ENCODE data around the gene NIPAL4.
A peak's percentile ranks its signal among the peaks of the same experiment; 100 is the strongest.

NIPAL4 gene

DNA sequence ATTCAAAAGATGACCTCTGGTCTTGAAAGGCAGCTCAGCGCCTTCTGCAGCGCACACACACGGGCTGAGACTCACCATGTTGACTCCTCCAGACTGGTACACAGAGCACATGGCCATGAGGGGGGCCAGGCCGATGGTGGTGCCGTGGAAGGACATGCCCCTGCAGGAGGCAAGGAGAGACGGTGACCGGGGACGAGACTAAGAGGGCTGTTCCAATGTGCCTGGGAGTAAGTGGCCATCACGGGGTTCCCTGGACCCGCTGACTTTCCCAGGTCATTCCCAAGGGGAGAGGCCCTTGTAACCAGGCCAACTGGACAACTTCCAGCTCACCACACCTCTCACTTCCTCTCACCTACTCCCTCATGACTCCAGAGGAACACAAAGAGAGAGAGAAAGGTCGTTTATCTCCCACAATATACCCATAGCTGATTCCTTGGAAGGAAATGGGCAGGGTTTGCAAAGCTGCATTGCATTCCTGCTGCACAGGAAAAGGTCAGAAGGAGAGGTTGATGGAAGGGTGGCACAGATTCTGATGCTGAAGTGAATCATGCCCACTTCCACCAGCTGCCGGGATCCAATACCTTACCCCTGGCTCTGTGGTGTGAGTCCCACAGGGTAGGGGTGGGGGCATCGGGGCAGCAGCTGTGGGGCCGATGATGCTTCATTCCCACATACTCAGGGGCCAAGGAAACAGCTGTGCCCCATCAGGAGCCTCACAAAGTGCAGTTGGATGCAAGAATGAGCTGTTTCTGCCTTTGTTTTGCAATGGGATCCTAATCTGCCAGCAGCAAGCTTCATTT lies 47.2 kb downstream of the NIPAL4 start:
- Mint-ChIP-seq H3K27ac (peak overlapping the region; percentile 94), H3K9me3 (peaks cover 3 to 4% of the 10 kb centered on the region in 2 donors), H3K4me3 (peak overlapping the region; percentile 38 to 50), H3K27me3 (no peaks in the 10 kb centered on the region), H3K4me1 (peaks cover 51 to 92% of the 10 kb centered on the region in 2 donors), H3K36me3 (peaks cover 43 to 62% of the 10 kb centered on the region in 2 donors)
- ATAC-seq (replicated peaks) (no peak), DNase-seq (no peak)

DNA sequence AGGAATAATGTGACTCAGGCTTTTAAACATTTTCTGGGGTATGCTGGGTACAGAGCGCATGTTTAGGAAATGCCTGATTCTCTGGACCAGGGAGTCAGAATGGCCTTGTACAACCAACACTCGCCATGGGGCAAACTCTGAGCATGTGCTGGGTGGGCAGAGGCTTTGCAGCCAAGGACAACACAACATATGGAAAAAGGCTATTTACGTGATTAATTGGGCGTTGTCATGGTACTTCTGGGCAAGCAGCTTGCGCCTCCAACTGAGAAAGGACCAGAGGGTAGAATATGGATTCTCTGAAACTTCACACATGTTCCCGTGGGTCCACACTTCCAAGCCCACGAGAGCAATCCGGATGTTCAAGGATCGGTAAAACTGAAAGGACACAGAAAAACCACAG lies 49.1 kb downstream of the NIPAL4 start:
- ATAC-seq (replicated peaks): no peak
- Mint-ChIP-seq H3K4me1 (peaks cover 49 to 89% of the 10 kb centered on the region in 2 donors), H3K27ac (peak overlapping the region; percentile 78), H3K27me3 (no peaks in the 10 kb centered on the region), H3K9me3 (peaks cover 3 to 4% of the 10 kb centered on the region in 2 donors), H3K36me3 (peaks cover 53 to 70% of the 10 kb centered on the region in 2 donors), H3K4me3 (peak overlapping the region; percentile 14 to 57)
- DNase-seq: no peak

DNA sequence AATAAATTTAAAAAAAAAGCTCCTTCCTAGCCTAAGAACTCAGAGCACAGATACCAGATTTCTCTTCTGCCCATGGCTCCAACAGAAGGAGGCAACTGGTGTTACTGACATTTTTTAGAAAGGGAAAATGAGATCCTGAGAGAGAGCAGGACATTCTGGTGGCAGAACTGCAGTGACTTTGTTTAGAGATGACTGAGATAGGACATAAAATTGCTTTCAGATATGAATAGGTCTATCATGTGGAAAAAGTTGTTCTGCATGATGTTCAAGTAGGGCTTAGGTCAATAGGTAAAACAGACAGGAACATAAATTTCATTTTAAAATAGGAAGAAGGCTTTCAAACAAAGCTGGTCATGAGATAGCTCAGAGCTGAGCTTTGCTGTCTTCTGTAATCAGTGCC lies 49.6 kb downstream of the NIPAL4 start:
- peak; percentile 85 to 86 for ATAC-seq (replicated peaks)
- DNase-seq: no peak
- Mint-ChIP-seq H3K27me3 (no peaks in the 10 kb centered on the region), H3K36me3 (peaks cover 49 to 65% of the 10 kb centered on the region in 2 donors), H3K9me3 (peaks cover 3 to 4% of the 10 kb centered on the region in 2 donors), H3K4me3 (no peak overlapping the region), H3K4me1 (peaks cover 48 to 85% of the 10 kb centered on the region in 2 donors), H3K27ac (no peak overlapping the region)

DNA sequence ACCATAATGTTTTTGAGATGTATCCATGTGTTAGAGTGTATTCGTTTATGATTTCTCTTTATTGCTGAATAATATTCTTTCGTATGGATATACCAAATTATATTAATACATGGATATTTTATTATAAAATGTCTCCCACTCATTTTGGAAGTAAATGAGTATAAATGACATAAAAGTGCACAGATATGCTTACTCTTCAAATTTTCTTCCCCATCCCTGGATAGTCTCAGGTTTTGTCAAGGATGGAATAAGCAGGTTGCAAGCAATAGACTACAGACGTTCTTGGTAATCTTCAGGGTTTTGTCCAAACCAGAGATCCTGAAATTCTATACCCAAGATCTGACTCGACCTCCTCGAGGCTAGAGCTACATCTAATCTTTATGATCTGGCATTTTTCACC lies 50.7 kb downstream of the NIPAL4 start:
- H3K4me1 Mint-ChIP-seq: peaks cover 49 to 83% of the 10 kb centered on the region in 2 donors
- no peaks in the 10 kb centered on the region for H3K27me3 Mint-ChIP-seq
- DNase-seq (no peak), ATAC-seq (replicated peaks) (no peak)
- H3K27ac Mint-ChIP-seq: peak overlapping the region; percentile 39
- peaks cover 44 to 67% of the 10 kb centered on the region in 2 donors for H3K36me3 Mint-ChIP-seq
- H3K9me3 Mint-ChIP-seq: peaks cover 3 to 4% of the 10 kb centered on the region in 2 donors
- H3K4me3 Mint-ChIP-seq: no peak overlapping the region

DNA sequence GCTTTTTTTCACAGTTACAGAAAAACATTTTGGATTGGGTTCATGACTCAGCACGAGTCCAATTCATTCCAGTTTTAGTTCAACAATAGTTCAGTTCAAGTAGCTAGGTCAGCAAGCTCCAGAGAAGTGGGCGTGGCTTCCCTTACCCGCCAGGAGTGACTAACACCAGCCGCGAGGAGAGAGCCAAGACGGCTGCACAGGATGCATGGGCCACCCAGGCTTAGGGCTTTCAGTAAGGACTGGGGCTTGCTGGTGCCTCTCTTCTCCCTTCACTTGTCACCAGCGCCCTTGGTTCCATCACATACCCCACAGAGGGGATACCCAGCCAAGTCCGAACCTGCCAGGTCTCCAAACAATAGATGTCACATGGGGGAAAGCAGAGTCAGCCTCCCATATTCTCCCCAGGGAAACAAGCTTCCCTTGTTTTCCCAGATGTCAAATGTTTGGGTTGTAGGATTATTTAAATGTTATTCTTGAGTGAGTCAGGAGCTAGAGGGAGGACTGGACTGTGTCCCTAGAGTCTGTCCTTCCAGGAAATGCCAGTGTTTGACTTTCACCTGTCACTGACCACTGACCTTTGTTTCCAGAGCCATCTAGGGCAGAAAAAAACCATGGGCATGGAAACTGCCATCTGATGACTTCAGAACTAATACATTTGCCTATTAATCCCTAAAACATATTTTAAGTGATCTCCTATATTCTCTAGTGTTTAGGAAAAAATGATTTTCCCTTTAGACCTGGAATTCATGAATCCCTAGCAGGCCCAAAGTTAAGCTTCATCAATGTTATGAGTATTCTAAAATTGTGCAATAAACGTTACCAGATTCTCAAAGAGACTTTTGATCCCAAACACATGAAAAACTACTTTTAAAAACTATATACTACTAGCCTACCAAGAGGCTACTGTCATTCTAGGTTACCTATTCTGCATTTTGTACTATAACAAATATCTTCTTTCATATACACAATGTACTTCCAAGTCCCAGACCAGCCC lies 51.9 kb downstream of the NIPAL4 start:
- H3K4me1 Mint-ChIP-seq: peaks cover 47 to 83% of the 10 kb centered on the region in 2 donors
- no peak overlapping the region for H3K4me3 Mint-ChIP-seq
- peaks cover 37 to 60% of the 10 kb centered on the region in 2 donors for H3K36me3 Mint-ChIP-seq
- H3K27me3 Mint-ChIP-seq: no peaks in the 10 kb centered on the region
- H3K9me3 Mint-ChIP-seq: peaks cover 3% of the 10 kb centered on the region in 2 donors
- DNase-seq: no peak
- no peak for ATAC-seq (replicated peaks)
- H3K27ac Mint-ChIP-seq: peak overlapping the region; percentile 88

GRCh38 chr5:157513182-157513581 lies 53.2 kb downstream of the NIPAL4 start:
- H3K27ac Mint-ChIP-seq: peak overlapping the region; percentile 88
- peaks cover 1 to 3% of the 10 kb centered on the region in 2 donors for H3K9me3 Mint-ChIP-seq
- no peak overlapping the region for H3K4me3 Mint-ChIP-seq
- DNase-seq: no peak
- H3K36me3 Mint-ChIP-seq: peaks cover 35 to 61% of the 10 kb centered on the region in 2 donors
- ATAC-seq (replicated peaks): no peak
- H3K4me1 Mint-ChIP-seq: peaks cover 50 to 79% of the 10 kb centered on the region in 2 donors
- no peaks in the 10 kb centered on the region for H3K27me3 Mint-ChIP-seq

DNA sequence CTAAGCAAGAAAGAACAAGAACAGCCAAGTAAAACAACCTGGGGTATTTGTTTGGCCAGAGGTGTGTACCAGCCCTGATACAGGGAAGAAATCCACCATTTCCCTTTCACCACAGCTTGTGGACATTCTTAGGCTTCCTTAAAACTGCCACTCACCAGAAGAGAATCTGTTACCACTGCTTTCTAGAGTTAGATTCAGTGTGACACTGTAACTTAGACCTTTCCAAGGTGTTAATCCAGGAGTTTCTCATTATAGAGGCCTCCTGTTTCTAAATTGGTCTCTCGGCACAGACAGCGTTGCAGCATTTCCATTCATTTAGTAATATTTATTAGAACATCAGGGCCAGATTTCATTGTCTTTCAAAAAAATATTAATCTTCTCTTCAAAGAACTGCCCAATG lies 55.0 kb downstream of the NIPAL4 start:
- H3K27ac Mint-ChIP-seq: peak overlapping the region; percentile 70
- DNase-seq: no peak
- H3K27me3 Mint-ChIP-seq: no peaks in the 10 kb centered on the region
- ATAC-seq (replicated peaks): no peak
- H3K36me3 Mint-ChIP-seq: peaks cover 26 to 49% of the 10 kb centered on the region in 2 donors
- no peak overlapping the region for H3K4me3 Mint-ChIP-seq
- H3K9me3 Mint-ChIP-seq: peaks cover 1 to 3% of the 10 kb centered on the region in 2 donors
- peaks cover 46 to 77% of the 10 kb centered on the region in 2 donors for H3K4me1 Mint-ChIP-seq

GRCh38 chr5:157516006-157516405 lies 56.0 kb downstream of the NIPAL4 start:
- H3K27me3 Mint-ChIP-seq: no peaks in the 10 kb centered on the region
- peaks cover 21 to 47% of the 10 kb centered on the region in 2 donors for H3K36me3 Mint-ChIP-seq
- DNase-seq: no peak
- H3K9me3 Mint-ChIP-seq: peaks cover 1 to 3% of the 10 kb centered on the region in 2 donors
- peak overlapping the region; percentile 80 for H3K27ac Mint-ChIP-seq
- no peak for ATAC-seq (replicated peaks)
- H3K4me1 Mint-ChIP-seq: peaks cover 50 to 76% of the 10 kb centered on the region in 2 donors
- no peak overlapping the region for H3K4me3 Mint-ChIP-seq

- peaks cover 2% of the 10 kb centered on the region in 2 donors for H3K9me3 Mint-ChIP-seq
- no peak overlapping the region for H3K4me3 Mint-ChIP-seq
- ATAC-seq (replicated peaks) (no peak), DNase-seq (no peak)
- H3K36me3 Mint-ChIP-seq: peaks cover 21 to 46% of the 10 kb centered on the region in 2 donors
- peaks cover 52 to 78% of the 10 kb centered on the region in 2 donors for H3K4me1 Mint-ChIP-seq
- H3K27ac Mint-ChIP-seq: peak overlapping the region; percentile 80
- no peaks in the 10 kb centered on the region for H3K27me3 Mint-ChIP-seq
These were observed 56.8 kb downstream of the NIPAL4 start for GRCh38 chr5:157516626-157517325.

DNA sequence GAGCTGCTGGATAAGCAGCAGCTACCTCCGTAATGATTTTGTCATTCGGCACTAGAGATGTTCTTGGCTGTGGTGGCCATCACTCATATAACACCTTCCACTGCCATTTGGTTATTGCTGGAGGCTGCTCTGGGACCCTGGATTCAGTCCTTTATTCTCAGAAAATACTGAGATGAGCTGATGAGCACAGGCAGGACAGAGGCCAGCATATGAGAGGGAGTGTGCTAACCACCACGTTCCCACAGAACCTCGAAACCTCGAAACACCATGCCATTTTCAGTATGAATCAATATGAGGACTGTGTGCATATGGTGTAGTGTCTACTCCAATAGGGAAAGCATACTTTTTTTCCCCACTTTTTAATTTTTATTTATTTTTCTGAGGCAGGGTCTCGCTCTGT lies 59.0 kb downstream of the NIPAL4 start:
- H3K4me1 Mint-ChIP-seq: peaks cover 55 to 79% of the 10 kb centered on the region in 2 donors
- peaks cover 15 to 38% of the 10 kb centered on the region in 2 donors for H3K36me3 Mint-ChIP-seq
- no peak for DNase-seq
- H3K4me3 Mint-ChIP-seq: no peak overlapping the region
- H3K27me3 Mint-ChIP-seq: no peaks in the 10 kb centered on the region
- peaks cover 5% of the 10 kb centered on the region in 2 donors for H3K9me3 Mint-ChIP-seq
- H3K27ac Mint-ChIP-seq: no peak overlapping the region
- peak; percentile 62 to 68 for ATAC-seq (replicated peaks)

GRCh38 chr5:157519579-157520253 lies 59.7 kb downstream of the NIPAL4 start:
- peak; percentile 49 for DNase-seq
- no peak overlapping the region for H3K4me3 Mint-ChIP-seq
- no peaks in the 10 kb centered on the region for H3K27me3 Mint-ChIP-seq
- H3K9me3 Mint-ChIP-seq: peaks cover 5% of the 10 kb centered on the region in 2 donors
- H3K4me1 Mint-ChIP-seq: peaks cover 55 to 82% of the 10 kb centered on the region in 2 donors
- peaks cover 14 to 40% of the 10 kb centered on the region in 2 donors for H3K36me3 Mint-ChIP-seq
- peak; percentile 82 to 84 for ATAC-seq (replicated peaks)
- peak overlapping the region; percentile 87 for H3K27ac Mint-ChIP-seq

DNA sequence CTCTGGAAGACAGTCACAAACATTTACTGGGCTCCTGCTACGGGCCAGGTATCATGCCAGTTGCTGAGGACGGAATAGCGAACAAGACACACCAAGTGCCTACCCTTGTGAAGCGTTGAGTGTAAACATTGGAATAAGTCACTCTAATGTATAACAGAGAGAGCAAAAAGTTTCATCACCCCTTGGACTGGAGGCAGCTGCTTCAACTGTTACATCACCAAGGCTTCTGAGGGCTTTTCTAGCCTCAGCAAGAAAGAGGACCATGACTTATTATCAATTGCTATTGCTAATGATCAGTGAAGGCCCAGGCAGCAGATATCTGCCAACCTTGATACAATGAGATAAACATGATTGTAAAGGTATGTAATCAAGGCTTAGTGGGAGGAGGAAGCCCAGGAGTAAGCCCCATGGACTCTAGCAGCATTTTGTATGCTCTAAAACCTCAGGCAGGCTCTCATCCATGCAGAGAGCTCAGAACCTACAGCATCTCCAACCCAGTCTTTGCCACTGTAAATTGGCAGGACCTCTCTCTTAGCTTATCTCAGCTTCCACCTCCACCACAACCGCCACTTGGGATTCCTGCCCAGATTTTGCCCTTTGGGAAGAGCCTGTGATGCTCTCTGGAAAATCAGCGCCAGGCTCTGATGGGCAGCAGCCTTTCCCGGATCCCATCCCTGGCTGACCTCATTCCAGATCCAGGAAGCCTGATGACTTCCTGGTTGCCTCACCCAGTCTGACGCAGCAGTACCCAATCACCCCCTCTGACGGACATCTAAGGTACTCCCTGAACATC lies 61.1 kb downstream of the NIPAL4 start:
- Mint-ChIP-seq H3K4me3 (no peak overlapping the region), H3K4me1 (peaks cover 56 to 78% of the 10 kb centered on the region in 2 donors), H3K36me3 (peaks cover 14 to 32% of the 10 kb centered on the region in 2 donors), H3K27ac (peak overlapping the region; percentile 86), H3K9me3 (peaks cover 5% of the 10 kb centered on the region in 2 donors), H3K27me3 (no peaks in the 10 kb centered on the region)
- ATAC-seq (replicated peaks): no peak
- DNase-seq: no peak

DNA sequence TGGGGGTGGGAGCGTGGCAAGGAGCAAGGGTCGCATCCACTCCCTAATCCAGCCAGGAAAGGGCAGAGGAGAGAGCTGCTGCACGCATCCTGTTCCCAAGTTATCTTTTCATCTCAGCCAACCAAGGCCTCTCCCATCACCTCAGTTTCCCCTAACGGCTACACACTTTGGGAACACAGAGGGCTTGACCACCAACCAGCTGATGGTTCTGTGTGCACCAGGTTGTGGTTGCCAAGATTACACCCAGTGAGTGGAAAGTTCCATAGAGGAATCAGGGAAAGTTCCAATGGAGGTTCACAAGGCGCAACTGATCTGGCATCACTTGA lies 61.7 kb downstream of the NIPAL4 start:
- Mint-ChIP-seq H3K4me3 (no peak overlapping the region), H3K36me3 (peaks cover 14 to 30% of the 10 kb centered on the region in 2 donors), H3K4me1 (peaks cover 51 to 74% of the 10 kb centered on the region in 2 donors), H3K27me3 (no peaks in the 10 kb centered on the region), H3K9me3 (peaks cover 5% of the 10 kb centered on the region in 2 donors), H3K27ac (peak overlapping the region; percentile 86)
- ATAC-seq (replicated peaks) (no peak), DNase-seq (no peak)
